NB4 (cell line): ENCODE data around the gene KTI12.
"Not testable (repeated sequence)": the region's sequence is repeated elsewhere in the genome, so short reads cannot be mapped to it uniquely, and the experiment has no call there.

Experiments
- DNase-seq: peaks from one replicate; pipeline ENCODE4 v3.0.0; 2010; ENCODE audit warnings: low read depth
- H3K4me3 ChIP-seq: one replicate; pipeline ENCODE4 v1.5.1; 2011; ENCODE audit warnings: mild to moderate bottlenecking, low read depth, low read length, moderate library complexity
- CTCF ChIP-seq: IDR thresholded peaks from one replicate; pipeline ENCODE4 v1.5.1; 2012; ENCODE audit warnings: low read depth, low read length
- MAX ChIP-seq: IDR thresholded peaks from 2 replicates; pipeline ENCODE4 v1.6.1; 2011; ENCODE audit warnings: low read depth, low read length
- MYC ChIP-seq: IDR thresholded peaks from 2 replicates; pipeline ENCODE4 v1.6.1; 2011; ENCODE audit warnings: low read depth, low read length
- POLR2A ChIP-seq: IDR thresholded peaks from 2 replicates; pipeline ENCODE4 v1.6.1; 2011; ENCODE audit warnings: mild to moderate bottlenecking; ENCODE audit not compliant: insufficient read length; ENCODE audit errors: extremely low read depth

The KTI12 gene

GRCh38 chr1:52033190-52034049 is at the start of gene KTI12:
Gene KTI12, minus strand, starts transcription at chr1:52033810. Its CDS starts 49 bp downstream, at chr1:52033761.
- peak; percentile 92 for DNase-seq
- peak within 1 kb of the TSS; percentile 94 for H3K4me3 ChIP-seq
- TF ChIP-seq MYC = peak; percentile 91
- no peak for TF ChIP-seq CTCF
- TF ChIP-seq MAX = peak; percentile 80
- TF ChIP-seq POLR2A = peak; percentile 88

DNA sequence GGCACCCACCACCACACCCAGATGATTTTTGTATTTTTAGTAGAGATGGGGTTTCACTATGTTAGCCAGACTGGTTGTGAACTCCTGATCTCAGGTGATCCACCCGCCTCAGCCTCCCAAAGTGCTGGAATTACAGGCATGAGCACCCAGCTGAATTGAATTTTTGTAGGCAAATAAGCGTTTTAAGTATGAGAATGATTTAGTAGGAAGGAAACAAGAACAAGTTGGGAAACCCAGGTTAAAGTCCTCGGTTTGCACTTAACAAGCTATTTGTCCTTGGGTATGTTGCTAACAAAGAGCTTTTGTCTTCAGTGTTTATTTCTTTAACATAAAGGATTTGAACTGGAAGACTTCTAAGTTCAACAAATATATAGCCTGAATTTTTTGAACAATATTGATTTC is 46.4 kb upstream of the KTI12 start:
- no peak for DNase-seq
- TF ChIP-seq MAX = no peak
- no peak overlapping the region for H3K4me3 ChIP-seq

GRCh38 chr1:52077277-52077676 is 43.7 kb upstream of the KTI12 start:
- DNase-seq, H3K4me3 ChIP-seq: not testable (repeated sequence)

DNA sequence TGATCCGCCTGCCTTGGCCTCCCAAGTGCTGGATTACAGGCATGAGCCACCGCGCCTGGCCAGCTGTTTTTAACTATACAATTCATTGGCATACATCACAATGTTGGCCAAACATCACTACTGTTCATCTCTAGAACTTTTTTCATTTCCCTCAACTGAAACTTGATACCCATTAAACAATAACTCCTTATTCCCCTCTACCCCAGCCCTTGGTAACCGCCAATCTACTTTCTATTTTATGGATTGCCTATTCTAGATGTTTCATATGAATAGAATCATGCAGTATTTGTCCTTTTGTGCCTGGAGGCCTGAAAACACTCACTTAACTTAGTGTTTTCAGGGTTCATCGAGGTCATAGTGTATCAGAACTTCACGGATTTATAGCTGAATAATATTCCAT is 38.7 kb upstream of the KTI12 start:
- no peak for DNase-seq
- H3K4me3 ChIP-seq = no peak overlapping the region
- TF ChIP-seq MAX = no peak
- TF ChIP-seq CTCF = no peak
- no peak for TF ChIP-seq POLR2A
- no peak for TF ChIP-seq MYC

- DNase-seq = no peak
- TF ChIP-seq MYC (no peak), CTCF (no peak), MAX (no peak), POLR2A (no peak)
- H3K4me3 ChIP-seq = no peak overlapping the region
Measured at GRCh38 chr1:52070704-52071103, 37.1 kb upstream of the KTI12 start.

GRCh38 chr1:52063192-52063591 is 29.6 kb upstream of the KTI12 start:
- TF ChIP-seq POLR2A (no peak), MAX (no peak), CTCF (no peak), MYC (no peak)
- no peak for DNase-seq
- H3K4me3 ChIP-seq = no peak overlapping the region
